Erythroblast (primary cell): ENCODE results near the gene SACM1L.

ENCODE experiments used
- DNase-seq, 2 experiments: peaks; one replicate each; lab custom pipeline; 2025; lab: John Stamatoyannopoulos, UW
- GATA1 ChIP-seq: IDR thresholded peaks from 2 replicates; pipeline ENCODE4 v1.6.1; 2011; ENCODE audit warnings: low read depth, mild to moderate bottlenecking, control low read depth, low read length, moderate library complexity
- POLR2A ChIP-seq: IDR thresholded peaks from 2 replicates; pipeline ENCODE4 v1.6.1; 2011; ENCODE audit warnings: mild to moderate bottlenecking, low read length

Gene SACM1L

GRCh38 chr3:45793482-45794176 is 104.4 kb downstream of the SACM1L start:
- TF ChIP-seq GATA1: no peak
- no peak for TF ChIP-seq POLR2A
- no peak for DNase-seq

- TF ChIP-seq GATA1: no peak
- no peak for TF ChIP-seq POLR2A
- DNase-seq: no peak
Measured at GRCh38 chr3:45794177-45794560, 105.0 kb downstream of the SACM1L start.

DNA sequence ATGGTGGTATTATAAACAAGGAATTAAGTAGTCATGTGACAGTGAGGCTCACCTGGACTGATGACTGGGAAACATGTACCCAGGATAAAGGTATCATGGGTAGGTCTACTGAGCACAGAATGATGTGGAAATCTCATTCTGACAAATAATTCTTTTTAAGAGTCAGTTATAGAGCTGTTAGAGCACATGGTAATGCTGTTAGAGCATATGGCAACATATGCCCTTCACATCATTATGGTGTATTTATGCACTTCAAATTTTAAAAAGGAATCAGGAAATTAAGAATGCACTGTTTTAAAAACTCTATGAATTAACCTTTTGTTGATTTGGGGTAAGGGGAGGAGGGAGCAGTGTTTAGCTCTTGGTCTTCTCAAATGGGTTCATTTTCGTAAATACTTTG is 105.5 kb downstream of the SACM1L start:
- no peak for DNase-seq
- TF ChIP-seq GATA1 (no peak), POLR2A (no peak)
